PC-3 (cell line): ENCODE data around the gene XIRP1. TPM values are rescaled to one million over a fixed set of nuclear protein-coding genes. Genes with fewer than 3 reads are reported as not detected.

Source experiments
- ATAC-seq: fragments of 200-7000 bp; cut with Tn5 transposase; 2 replicates; pipeline ENCODE4 v1.9.1; 2020; ENCODE audit warnings: mild to moderate bottlenecking, moderate library complexity
- BruUV-seq: library from RNA; stranded (reverse); fragments of 400-500 nt; replicated peaks from 2 replicates; lab custom pipeline; 2021; lab: Mats Ljungman, UMichigan
- CTCF ChIA-PET: fragments of 300-600 bp; sonication (Branson Sonifier 250); formaldehyde crosslinking; loops from one replicate; lab custom pipeline; 2022; ENCODE audit warnings: antibody characterized with exemption; lab: Charles Lee
- POLR2A ChIA-PET: fragments of 300-600 bp; sonication (Branson Sonifier 250); formaldehyde crosslinking; loops from one replicate; lab custom pipeline; 2022; ENCODE audit warnings: antibody characterized with exemption; ENCODE audit not compliant: unreplicated experiment; lab: Charles Lee
- DNase-seq: peaks from one replicate; pipeline ENCODE4 v3.0.0-alpha.2; 2015
- H2AFZ ChIP-seq: fragments of 300-600 bp; sonication (generic); 2 replicates; pipeline ENCODE4 v1.6.0; 2016; ENCODE audit warnings: antibody characterized with exemption, low read length
- H3F3A ChIP-seq: fragments of 300-600 bp; sonication (generic); one replicate; pipeline ENCODE4 v1.6.0; 2017; ENCODE audit warnings: antibody characterized with exemption, low read length, control low read depth, mild to moderate bottlenecking; ENCODE audit not compliant: unreplicated experiment
- H3K27ac ChIP-seq: fragments of 300-600 bp; sonication (generic); 2 replicates; pipeline ENCODE4 v1.5.1; 2016; ENCODE audit warnings: mild to moderate bottlenecking, low read length
- H3K27me3 ChIP-seq: fragments of 300-600 bp; sonication (generic); 2 replicates; pipeline ENCODE4 v1.6.1; 2016; ENCODE audit warnings: low read length, mixed read lengths
- H3K36me3 ChIP-seq: fragments of 300-600 bp; sonication (generic); 2 replicates; pipeline ENCODE4 v1.6.1; 2016; ENCODE audit warnings: low read depth, mixed run types, low read length, mixed read lengths
- H3K4me1 ChIP-seq: fragments of 300-600 bp; sonication (generic); 2 replicates; pipeline ENCODE4 v1.5.1; 2016; ENCODE audit warnings: low read length; ENCODE audit not compliant: insufficient read depth
- H3K4me2 ChIP-seq: fragments of 300-600 bp; sonication (generic); 2 replicates; pipeline ENCODE4 v1.6.0; 2016; ENCODE audit warnings: low read length
- H3K4me3 ChIP-seq: fragments of 300-600 bp; sonication (generic); 2 replicates; pipeline ENCODE4 v1.5.1; 2016; ENCODE audit warnings: mild to moderate bottlenecking, low read length, mixed read lengths
- H3K79me2 ChIP-seq: fragments of 300-600 bp; sonication (generic); 2 replicates; pipeline ENCODE4 v1.6.1; 2017; ENCODE audit warnings: low read length, mixed read lengths
- H3K9ac ChIP-seq: fragments of 300-600 bp; sonication (generic); 2 replicates; pipeline ENCODE4 v1.6.0; 2016; ENCODE audit warnings: mild to moderate bottlenecking, low read length
- H3K9me2 ChIP-seq: fragments of 300-600 bp; sonication (generic); replicated peaks from 2 replicates; pipeline ENCODE4 v1.6.1; 2016; ENCODE audit warnings: mixed run types, low read length, mixed read lengths
- H3K9me3 ChIP-seq: fragments of 300-600 bp; sonication (generic); 2 replicates; pipeline ENCODE4 v1.6.1; 2016; ENCODE audit warnings: low read length, mixed read lengths
- H4K20me1 ChIP-seq: fragments of 300-600 bp; sonication (generic); 2 replicates; pipeline ENCODE4 v1.6.1; 2016; ENCODE audit warnings: low read length, mixed read lengths
- CTCF ChIP-seq: fragments of 300-600 bp; sonication (generic); conservative IDR thresholded peaks from 2 replicates; pipeline ENCODE4 v1.5.1; 2017; ENCODE audit warnings: antibody characterized with exemption, low read depth, mild to moderate bottlenecking, low read length
- EZH2 ChIP-seq: fragments of 300-600 bp; sonication (generic); IDR thresholded peaks from one replicate; pipeline ENCODE4 v1.6.1; 2017; ENCODE audit warnings: antibody characterized with exemption, mild to moderate bottlenecking, low read length; ENCODE audit not compliant: unreplicated experiment
- EZH2phosphoT487 ChIP-seq: fragments of 300-600 bp; sonication (generic); IDR thresholded peaks from 2 replicates; pipeline ENCODE4 v1.6.1; 2018; ENCODE audit warnings: mild to moderate bottlenecking, antibody characterized with exemption, low read length, borderline replicate concordance
- intact Hi-C: fragments of 100-400 bp; cut with micrococcal nuclease; formaldehyde crosslinking; loops from 2 replicates; pipeline ENCODE4 v1.9.0; 2023
- total RNA-seq: library from RNA; depleted of rRNA; stranded (reverse); fragments of >200 nt; gene quantifications from 2 replicates; pipeline ENCODE4 v1.2.3, GENCODE V29; 2014

The XIRP1 gene
- total RNA-seq, 1 experiment from 2014 or later: not detected

- Histone ChIP-seq H4K20me1 (peaks cover 10% of the 10 kb centered on the region), H3K27ac (no peak overlapping the region)
- no TSS peak for BruUV-seq
These were observed 36.0 kb downstream of the XIRP1 start for GRCh38 chr3:39156421-39156820.

GRCh38 chr3:39154280-39155021 lies 37.9 kb downstream of the XIRP1 start:
- BruUV-seq: TSS peak; percentile 33
- CTCF ChIA-PET: no interaction called here

More at GRCh38 chr3:39156421-39156820, 36.0 kb downstream of the XIRP1 start:
- no peak for DNase-seq
- Histone ChIP-seq H3K4me1 (peaks cover 9% of the 10 kb centered on the region), H3K27me3 (no peaks in the 10 kb centered on the region), H3K9me3 (no peaks in the 10 kb centered on the region), H3K9me2 (no peaks in the 10 kb centered on the region), H3F3A (no peaks in the 10 kb centered on the region), H3K79me2 (peaks cover 16% of the 10 kb centered on the region), H2AFZ (no peak overlapping the region), H3K4me3 (no peak overlapping the region), H3K4me2 (no peak overlapping the region), H3K9ac (no peak overlapping the region), H3K36me3 (no peaks in the 10 kb centered on the region)
- CTCF ChIA-PET: no interaction called here
- TF ChIP-seq CTCF (no peak), EZH2 (no peak), EZH2phosphoT487 (no peak)
- POLR2A ChIA-PET: no interaction called here
- ATAC-seq: no peak
- intact Hi-C loops: no loop called here

More at GRCh38 chr3:39154280-39155021, 37.9 kb downstream of the XIRP1 start:
- 0 out of 2 replicates have a peak overlapping the region, but pooled peaks have one; percentile 70 for H3K4me2 ChIP-seq
- H3K79me2 ChIP-seq: peaks cover 34% of the 10 kb centered on the region
- no peak overlapping the region for H3K4me3 ChIP-seq
- DNase-seq (no peak), ATAC-seq (no peak)
- no peak overlapping the region for H3K27ac ChIP-seq
- no peaks in the 10 kb centered on the region for H3K9me3 ChIP-seq
- H3K9ac ChIP-seq: no peak overlapping the region
- peaks cover 27% of the 10 kb centered on the region for H4K20me1 ChIP-seq
- TF ChIP-seq EZH2phosphoT487 (no peak), CTCF (no peak), EZH2 (no peak)
- POLR2A ChIA-PET: no interaction called here
- no peaks in the 10 kb centered on the region for H3F3A ChIP-seq
- H3K27me3 ChIP-seq: no peaks in the 10 kb centered on the region
- no peaks in the 10 kb centered on the region for H3K9me2 ChIP-seq
- no peak overlapping the region for H2AFZ ChIP-seq
- H3K36me3 ChIP-seq: no peaks in the 10 kb centered on the region
- intact Hi-C loops: no loop called here
- peaks cover 28% of the 10 kb centered on the region for H3K4me1 ChIP-seq
